Dermis blood vessel endothelial cell (primary cell): ENCODE data around the gene RSPH1. TPM values are rescaled to one million over a fixed set of nuclear protein-coding genes. Genes with fewer than 3 reads are reported as not detected.

Experiments
- DNase-seq: peaks from one replicate; pipeline ENCODE4 v3.0.0; 2010
- total RNA-seq: library from RNA; depleted of rRNA; stranded (reverse); fragments of >200 nt; gene quantifications from 2 replicates; pipeline ENCODE4 v1.2.3, GENCODE V29; 2014

The RSPH1 gene
- total RNA-seq, 1 donor from 2014 or later, result not detected

GRCh38 chr21:42443876-42444744, 51.9 kb downstream of the RSPH1 start:
- DNase-seq, result no peak

- no peak for DNase-seq
These were observed 52.7 kb downstream of the RSPH1 start for GRCh38 chr21:42443181-42443785.

- DNase-seq, result no peak
These were observed 54.1 kb downstream of the RSPH1 start for GRCh38 chr21:42441963-42442362.

GRCh38 chr21:42440187-42440792, 55.7 kb downstream of the RSPH1 start:
- no peak for DNase-seq

DNA sequence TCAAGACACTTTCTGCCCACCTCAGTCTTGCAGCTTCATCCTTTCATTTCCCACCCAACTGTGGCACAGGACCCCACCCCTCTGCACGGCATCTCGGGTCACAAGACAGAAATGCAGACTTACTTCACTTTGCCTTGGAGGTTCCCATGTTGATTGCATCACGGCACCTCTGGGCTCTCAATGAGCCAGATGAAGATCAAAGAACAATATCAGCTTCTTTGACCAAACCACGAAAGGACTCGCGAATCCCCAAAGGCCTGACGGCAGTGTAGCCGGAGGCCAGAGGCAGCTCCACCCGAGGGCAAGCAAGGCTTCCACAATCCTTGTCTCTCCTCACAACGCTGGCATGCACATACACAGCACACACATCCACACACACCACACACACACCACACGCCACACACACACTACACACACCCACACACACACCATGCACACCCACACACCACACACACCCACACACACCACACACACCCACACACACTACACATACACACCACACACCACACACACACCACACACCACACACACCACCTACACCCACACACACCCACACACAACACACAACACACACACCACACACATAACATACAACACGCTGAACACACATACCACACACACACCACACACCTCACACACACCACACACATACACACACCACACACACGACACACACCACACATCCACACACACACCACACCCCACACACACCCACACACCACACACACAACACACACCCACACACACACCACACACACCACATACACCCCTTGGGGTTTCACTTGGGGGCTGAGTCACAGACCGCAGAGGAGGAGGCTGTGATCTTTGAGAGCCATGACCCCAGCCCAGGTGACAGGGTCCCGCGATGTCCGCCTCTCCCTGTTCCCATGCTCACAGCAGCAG, 56.5 kb downstream of the RSPH1 start:
- no peak for DNase-seq

GRCh38 chr21:42438316-42439205, 57.5 kb downstream of the RSPH1 start:
- no peak for DNase-seq

GRCh38 chr21:42437786-42438185, 58.2 kb downstream of the RSPH1 start:
- peak; percentile 41 for DNase-seq

- DNase-seq, result no peak
These were observed 59.1 kb downstream of the RSPH1 start for GRCh38 chr21:42436914-42437313.

GRCh38 chr21:42435833-42436232, 60.2 kb downstream of the RSPH1 start:
- DNase-seq, result no peak

DNA sequence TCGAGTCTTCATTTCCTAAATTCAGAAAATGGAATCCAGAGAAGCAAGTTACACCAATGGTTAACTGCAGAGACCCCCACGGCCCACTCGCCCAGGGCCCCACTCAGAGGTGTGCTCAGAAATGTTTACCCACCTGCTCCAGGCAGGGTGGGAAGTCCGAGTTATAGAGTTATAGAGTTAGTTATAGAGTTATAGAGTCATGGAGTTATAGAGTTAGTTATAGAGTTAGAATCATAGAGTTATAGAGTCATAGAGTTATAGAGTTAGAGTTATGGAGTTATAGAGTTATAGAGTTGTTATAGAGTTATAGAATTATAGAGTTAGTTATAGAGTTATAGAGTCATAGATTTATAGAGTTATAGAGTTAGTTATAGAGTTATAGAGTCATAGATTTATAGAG, 60.6 kb downstream of the RSPH1 start:
- DNase-seq, result no peak

GRCh38 chr21:42434884-42435283, 61.1 kb downstream of the RSPH1 start:
- DNase-seq, result no peak

- no peak for DNase-seq
These were observed 62.0 kb downstream of the RSPH1 start for GRCh38 chr21:42433946-42434551.

DNA sequence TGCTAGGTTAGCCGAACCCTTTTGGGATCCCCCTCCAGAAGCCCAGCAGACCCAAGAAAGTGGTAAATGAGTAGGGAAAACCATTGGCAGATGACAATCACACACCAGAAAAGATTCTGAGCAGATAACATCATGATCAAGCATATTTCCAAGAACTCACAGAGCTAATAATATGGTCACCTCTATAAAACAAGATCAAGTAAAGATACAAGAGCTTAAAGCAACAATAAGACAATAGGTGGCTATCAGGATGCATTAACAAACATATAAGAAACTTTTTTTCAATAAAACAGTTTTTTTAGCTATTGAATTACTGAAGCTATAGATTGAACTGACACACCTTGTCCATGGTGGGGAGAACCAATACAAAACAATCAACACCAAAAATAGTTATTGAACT, 63.3 kb downstream of the RSPH1 start:
- no peak for DNase-seq

DNA sequence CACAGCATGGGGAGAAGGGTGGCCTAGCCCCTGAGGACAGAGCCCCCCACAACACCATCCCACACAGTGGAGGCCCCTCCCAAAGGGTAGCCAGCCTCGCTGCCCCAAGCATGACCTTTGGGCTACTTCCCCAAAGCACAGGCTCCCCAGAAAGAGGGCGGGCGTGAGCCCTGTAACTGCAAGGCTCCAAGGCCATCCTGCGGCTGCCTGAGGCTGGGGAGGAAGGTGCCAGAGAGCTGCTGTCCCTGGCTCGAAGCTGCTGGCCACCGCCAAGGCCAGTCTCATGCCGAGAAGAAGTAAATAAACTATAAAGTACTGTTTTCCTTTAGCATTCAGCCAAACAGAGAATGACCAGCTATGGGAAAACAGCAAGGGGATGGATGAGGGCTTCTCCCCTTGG, 64.8 kb downstream of the RSPH1 start:
- no peak for DNase-seq

DNA sequence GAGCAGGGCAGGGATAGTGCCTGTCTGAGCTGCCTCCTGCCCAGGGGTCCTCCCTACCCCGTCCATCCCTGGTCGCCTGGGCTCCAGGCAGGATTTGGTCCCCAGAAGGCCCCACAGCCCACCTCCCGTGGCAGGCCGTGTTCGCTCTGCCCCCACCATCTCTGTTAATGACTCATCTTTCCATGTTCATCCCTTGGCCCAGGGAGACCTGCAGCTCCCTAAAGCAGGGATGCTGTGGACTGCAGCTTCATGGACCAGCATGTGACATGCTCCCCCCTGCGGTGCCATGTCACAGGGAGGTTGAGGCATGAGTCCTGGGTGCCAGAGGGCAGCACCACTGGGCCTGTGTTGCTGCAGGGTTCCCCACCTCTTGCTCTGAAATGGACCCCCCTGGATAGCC, 65.5 kb downstream of the RSPH1 start:
- DNase-seq, result no peak

DNA sequence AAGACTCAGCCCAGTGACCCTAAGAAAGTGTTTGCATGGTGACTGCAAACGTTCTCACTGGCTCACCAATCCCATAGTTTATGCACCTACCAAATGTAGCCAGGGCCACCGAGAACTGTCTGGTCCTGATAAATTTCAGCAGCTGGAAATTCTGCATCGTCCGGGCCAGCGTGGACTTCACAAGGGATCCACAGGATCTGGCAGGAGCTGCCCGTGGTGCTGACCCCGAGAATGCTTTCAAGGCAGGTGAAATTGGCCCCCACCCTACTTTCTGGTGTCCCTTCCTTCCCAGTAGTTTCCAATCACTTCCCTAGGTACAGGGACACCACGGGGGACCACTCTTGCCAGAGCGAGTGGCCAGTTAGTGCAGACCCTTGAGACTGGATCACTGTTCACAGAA, 66.2 kb downstream of the RSPH1 start:
- DNase-seq, result peak; percentile 17

- no peak for DNase-seq
These were observed 67.0 kb downstream of the RSPH1 start for GRCh38 chr21:42429021-42429420.

- DNase-seq, result no peak
These were observed 68.1 kb downstream of the RSPH1 start for GRCh38 chr21:42427809-42428419.

DNA sequence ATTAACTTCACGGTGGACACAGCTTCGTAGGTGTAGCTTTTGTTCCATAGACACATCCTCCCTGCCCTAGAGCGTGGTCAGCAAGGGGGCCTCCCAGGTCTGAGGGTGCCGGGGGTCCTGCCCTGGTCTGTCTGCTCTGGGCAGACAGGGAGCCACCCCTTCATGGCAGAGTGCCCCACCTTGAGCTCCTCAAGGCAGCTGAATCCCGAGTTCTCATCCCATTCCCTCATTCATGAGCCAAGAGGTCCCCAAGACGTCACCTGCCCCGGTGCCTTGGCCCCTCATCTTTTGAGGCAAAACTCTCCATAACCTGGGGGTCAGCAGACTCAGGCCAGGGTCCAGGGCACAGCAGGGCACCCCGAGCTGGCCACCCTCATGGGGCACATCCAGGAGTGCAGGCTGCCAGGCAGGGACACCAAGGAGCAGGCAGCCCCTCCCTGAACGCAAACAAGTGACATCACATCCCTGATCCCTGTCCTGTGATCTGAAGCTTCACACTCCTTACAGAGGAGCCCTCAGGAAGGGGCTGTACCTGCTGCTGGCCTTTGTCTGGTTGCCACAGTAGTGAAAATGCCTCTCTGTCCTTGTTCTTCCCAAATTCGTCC, 69.0 kb downstream of the RSPH1 start:
- no peak for DNase-seq

- DNase-seq, result no peak
These were observed 69.6 kb downstream of the RSPH1 start for GRCh38 chr21:42426424-42426823.
